ENCODE data around the gene GPR42.
"Not testable (repeated sequence)": the region's sequence is repeated elsewhere in the genome, so short reads cannot be mapped to it uniquely, and the experiment has no call there.

GPR42 gene

GRCh38 chr19:35347171-35347929, 23.5 kb upstream of the GPR42 start, which contains the start of gene FFAR1:
Gene FFAR1, plus strand, starts transcription at chr19:35347902. Its CDS starts 3,650 bp downstream, at chr19:35351552.
- DNase-seq = peak; percentile 15

GRCh38 chr19:35347930-35348298, 23.0 kb upstream of the GPR42 start:
- no peak for DNase-seq

GRCh38 chr19:35348911-35349611, 21.8 kb upstream of the GPR42 start:
- no peak for DNase-seq

GRCh38 chr19:35349614-35350521, 21.0 kb upstream of the GPR42 start:
- no peak for DNase-seq

- no peak for DNase-seq
These were observed 20.3 kb upstream of the GPR42 start for GRCh38 chr19:35350591-35350990.

GRCh38 chr19:35351411-35352176, 19.3 kb upstream of the GPR42 start:
- DNase-seq = no peak

- DNase-seq = no peak
These were observed 18.8 kb upstream of the GPR42 start for GRCh38 chr19:35352177-35352447.

- peak; percentile 77 for DNase-seq
These were observed 18.2 kb upstream of the GPR42 start for GRCh38 chr19:35352448-35353304.

GRCh38 chr19:35353635-35354034, 17.2 kb upstream of the GPR42 start:
- peak; percentile 32 for DNase-seq

- no peak for DNase-seq
These were observed 16.0 kb upstream of the GPR42 start for GRCh38 chr19:35354898-35355297.

- no peak for DNase-seq
These were observed 14.9 kb upstream of the GPR42 start for GRCh38 chr19:35355791-35356460.

- DNase-seq = peak; percentile 9
These were observed 12.8 kb upstream of the GPR42 start, which contains the start of gene FFAR3 for GRCh38 chr19:35357867-35358573. Gene FFAR3, plus strand, starts transcription at chr19:35358460. Its CDS starts 431 bp downstream, at chr19:35358891.

- DNase-seq = not testable (repeated sequence)
These were observed 12.0 kb upstream of the GPR42 start for GRCh38 chr19:35358834-35359233.

GRCh38 chr19:35359395-35359794, 11.5 kb upstream of the GPR42 start:
- not testable (repeated sequence) for DNase-seq

GRCh38 chr19:35360081-35360480, 10.8 kb upstream of the GPR42 start:
- not testable (repeated sequence) for DNase-seq

- DNase-seq = no peak
These were observed 9.9 kb upstream of the GPR42 start for GRCh38 chr19:35360880-35361420.

GRCh38 chr19:35362261-35363000, 8.4 kb upstream of the GPR42 start:
- DNase-seq = no peak

- DNase-seq = no peak
These were observed 7.8 kb upstream of the GPR42 start for GRCh38 chr19:35363001-35363590.

All from hematopoietic multipotent progenitor cell treated with erythropoietin and hydrocortisone succinate and interleukin-3 and kit ligand, for 8 days (in vitro differentiated cells).